PC-3 (cell line): ENCODE results near the gene RNF168.

Source experiments
- CTCF ChIP-seq: fragments of 300-600 bp; sonication (generic); conservative IDR thresholded peaks from 2 replicates; pipeline ENCODE4 v1.5.1; 2017; ENCODE audit warnings: antibody characterized with exemption, low read depth, mild to moderate bottlenecking, low read length
- EZH2 ChIP-seq: fragments of 300-600 bp; sonication (generic); IDR thresholded peaks from one replicate; pipeline ENCODE4 v1.6.1; 2017; ENCODE audit warnings: antibody characterized with exemption, mild to moderate bottlenecking, low read length; ENCODE audit not compliant: unreplicated experiment
- EZH2phosphoT487 ChIP-seq: fragments of 300-600 bp; sonication (generic); IDR thresholded peaks from 2 replicates; pipeline ENCODE4 v1.6.1; 2018; ENCODE audit warnings: mild to moderate bottlenecking, antibody characterized with exemption, low read length, borderline replicate concordance

- peak; percentile 36 for TF ChIP-seq CTCF
- no peak for TF ChIP-seq EZH2
- TF ChIP-seq EZH2phosphoT487: no peak
Observed at GRCh38 chr3:196524527-196524926, 21.0 kb upstream of the RNF168 start.
